ENCODE data around the gene PRDX4. TPM values are rescaled to one million over a fixed set of nuclear protein-coding genes. Genes with fewer than 3 reads are reported as not detected.
A peak's percentile ranks its signal among the peaks of the same experiment; 100 is the strongest.

The PRDX4 gene
- total and polyA plus RNA-seq, 2 donors (not counting 1 experiment from before 2014, with no cell fraction given) = 10.6 to 13.1 TPM

- H3K4me1 Mint-ChIP-seq = peaks cover 29% of the 10 kb centered on the region
- intact Hi-C loops (cut with micrococcal nuclease) = loop anchor here (10.0 kb wide), 2 partner anchors 244 to 804 kb away; partner anchors contain the start of genes APOO, CXorf58 and PDK3
- peak overlapping the region; percentile 63 for H3K27ac Mint-ChIP-seq
- no peak overlapping the region for H3K4me3 ChIP-seq (ENCODE audit: control extremely low read depth in 1 of 5, extremely low read depth in 1 of 5, insufficient read depth in 1 of 5, low read depth in 2 of 5, low read length in 4 of 5)
- H3K36me3 ChIP-seq (replicated peaks in 1 of 2; ENCODE audit: control extremely low read depth in 1 of 2, control insufficient read depth in 1 of 2, extremely low read depth in 1 of 2, insufficient read depth in 2 of 2, low read length in 1 of 2) = no peaks in the 10 kb centered on the region
- POLR2A ChIA-PET = no interaction called here
- H3K79me2 ChIP-seq (ENCODE audit: control insufficient read depth, insufficient read depth, low read length) = no peaks in the 10 kb centered on the region
- H3K4me3 Mint-ChIP-seq = no peak overlapping the region
- H3K9me3 ChIP-seq (ENCODE audit: control extremely low read depth in 1 of 3, control insufficient read depth in 2 of 3, insufficient read depth in 1 of 3, low read length in 2 of 3) = no peaks in the 10 kb centered on the region
- no peak for TF ChIP-seq EZH2 (IDR thresholded peaks at IDR 0.05; ENCODE audit: borderline replicate concordance, insufficient read depth, low read depth, low read length, poor library complexity, severe bottlenecking)
- TF ChIP-seq, protein P1, sequence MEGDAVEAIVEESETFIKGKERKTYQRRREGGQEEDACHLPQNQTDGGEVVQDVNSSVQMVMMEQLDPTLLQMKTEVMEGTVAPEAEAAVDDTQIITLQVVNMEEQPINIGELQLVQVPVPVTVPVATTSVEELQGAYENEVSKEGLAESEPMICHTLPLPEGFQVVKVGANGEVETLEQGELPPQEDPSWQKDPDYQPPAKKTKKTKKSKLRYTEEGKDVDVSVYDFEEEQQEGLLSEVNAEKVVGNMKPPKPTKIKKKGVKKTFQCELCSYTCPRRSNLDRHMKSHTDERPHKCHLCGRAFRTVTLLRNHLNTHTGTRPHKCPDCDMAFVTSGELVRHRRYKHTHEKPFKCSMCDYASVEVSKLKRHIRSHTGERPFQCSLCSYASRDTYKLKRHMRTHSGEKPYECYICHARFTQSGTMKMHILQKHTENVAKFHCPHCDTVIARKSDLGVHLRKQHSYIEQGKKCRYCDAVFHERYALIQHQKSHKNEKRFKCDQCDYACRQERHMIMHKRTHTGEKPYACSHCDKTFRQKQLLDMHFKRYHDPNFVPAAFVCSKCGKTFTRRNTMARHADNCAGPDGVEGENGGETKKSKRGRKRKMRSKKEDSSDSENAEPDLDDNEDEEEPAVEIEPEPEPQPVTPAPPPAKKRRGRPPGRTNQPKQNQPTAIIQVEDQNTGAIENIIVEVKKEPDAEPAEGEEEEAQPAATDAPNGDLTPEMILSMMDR (IDR thresholded peaks at IDR 0.05) = no peak
- no peak for ATAC-seq (ENCODE audit: low read depth)
- H4K20me1 ChIP-seq (ENCODE audit: control insufficient read depth, insufficient read depth, low read length, poor library complexity, severe bottlenecking) = no peaks in the 10 kb centered on the region
- no peak overlapping the region for H2AFZ ChIP-seq (ENCODE audit: insufficient read depth, low read depth, low read length, poor library complexity, severe bottlenecking)
- DNase-seq = no peak
- WGBS (ENCODE audit: insufficient coverage) = no CpG with 5 or more reads among the region's 2 CpGs
- peaks cover 0 to 7% of the 10 kb centered on the region in 2 donors for H3K4me1 ChIP-seq (ENCODE audit: control insufficient read depth in 2 of 2, insufficient read depth in 2 of 2, low read length in 2 of 2)
- no peaks in the 10 kb centered on the region for H3K27me3 ChIP-seq (replicated peaks in 1 of 4; ENCODE audit: control extremely low read depth in 1 of 4, control insufficient read depth in 3 of 4, insufficient read depth in 4 of 4, low read length in 3 of 4)
- no peak overlapping the region for H3K4me2 ChIP-seq (replicated peaks; ENCODE audit: low read depth, low read length, poor library complexity, severe bottlenecking)
- no peak overlapping the region for H3K9ac ChIP-seq (ENCODE audit: low read length)
- H3K27ac ChIP-seq (ENCODE audit: low read length in 2 of 2) = no peak overlapping the region
- H3K9me3 Mint-ChIP-seq (ENCODE audit: insufficient read depth) = no peaks in the 10 kb centered on the region
- no peaks in the 10 kb centered on the region for H3K27me3 Mint-ChIP-seq
- CTCF ChIA-PET = interaction anchor here (1.0 kb wide), 1 partner anchor 241 kb away, joined by 3 read pairs; no protein-coding TSS in a partner anchor
Observed at GRCh38 chrX:23660766-23661132, 6.5 kb upstream of the PRDX4 start.

DNA sequence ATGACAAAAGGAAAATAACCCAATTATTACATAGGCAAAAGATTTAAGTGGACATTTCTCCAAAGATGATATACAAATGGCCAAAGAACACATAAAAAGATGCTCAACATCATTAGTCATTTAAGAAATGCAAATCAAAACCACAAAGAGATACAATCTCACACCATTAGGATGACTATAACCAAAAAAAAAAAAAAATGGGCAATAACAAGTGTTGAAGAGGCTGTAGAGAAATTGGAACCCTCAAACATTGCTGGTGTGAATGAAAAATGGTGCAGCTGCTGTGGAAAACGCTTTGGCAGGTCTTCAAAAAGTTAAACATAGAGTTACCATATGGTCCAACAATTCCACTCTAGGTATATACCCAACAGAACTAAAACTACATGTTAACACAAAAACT is 5.6 kb upstream of the PRDX4 start:
- H3K27ac ChIP-seq (ENCODE audit: low read length in 2 of 2) = peak overlapping the region in 1 of 2 donors; percentile 69
- H3K27ac Mint-ChIP-seq = no peak overlapping the region
- no peaks in the 10 kb centered on the region for H3K79me2 ChIP-seq (ENCODE audit: control insufficient read depth, insufficient read depth, low read length)
- no peaks in the 10 kb centered on the region for H3K27me3 Mint-ChIP-seq
- peaks cover 34% of the 10 kb centered on the region for H3K4me1 Mint-ChIP-seq
- intact Hi-C loops (cut with micrococcal nuclease) = loop anchor here (10.0 kb wide), 2 partner anchors 243 to 803 kb away; partner anchors contain the start of genes APOO, CXorf58 and PDK3
- H3K9me3 ChIP-seq (ENCODE audit: control extremely low read depth in 1 of 3, control insufficient read depth in 2 of 3, insufficient read depth in 1 of 3, low read length in 2 of 3) = no peaks in the 10 kb centered on the region
- TF ChIP-seq, protein P1 (IDR thresholded peaks at IDR 0.05) = no peak
- CTCF ChIA-PET = no interaction called here
- no peak overlapping the region for H3K9ac ChIP-seq (ENCODE audit: low read length)
- H3K36me3 ChIP-seq (replicated peaks in 1 of 2; ENCODE audit: control extremely low read depth in 1 of 2, control insufficient read depth in 1 of 2, extremely low read depth in 1 of 2, insufficient read depth in 2 of 2, low read length in 1 of 2) = no peaks in the 10 kb centered on the region
- H3K4me3 Mint-ChIP-seq = no peak overlapping the region
- POLR2A ChIA-PET = no interaction called here
- no peaks in the 10 kb centered on the region for H3K27me3 ChIP-seq (replicated peaks in 1 of 4; ENCODE audit: control extremely low read depth in 1 of 4, control insufficient read depth in 3 of 4, insufficient read depth in 4 of 4, low read length in 3 of 4)
- DNase-seq (no peak), ATAC-seq (ENCODE audit: low read depth) (no peak)
- no peak overlapping the region for H2AFZ ChIP-seq (ENCODE audit: insufficient read depth, low read depth, low read length, poor library complexity, severe bottlenecking)
- H3K4me3 ChIP-seq (ENCODE audit: control extremely low read depth in 1 of 5, extremely low read depth in 1 of 5, insufficient read depth in 1 of 5, low read depth in 2 of 5, low read length in 4 of 5) = no peak overlapping the region
- H3K9me3 Mint-ChIP-seq (ENCODE audit: insufficient read depth) = no peaks in the 10 kb centered on the region
- peaks cover 0 to 9% of the 10 kb centered on the region in 2 donors for H3K4me1 ChIP-seq (ENCODE audit: control insufficient read depth in 2 of 2, insufficient read depth in 2 of 2, low read length in 2 of 2)
- WGBS (ENCODE audit: insufficient coverage) = no CpG with 5 or more reads among the region's 1 CpG
- H3K4me2 ChIP-seq (replicated peaks; ENCODE audit: low read depth, low read length, poor library complexity, severe bottlenecking) = no peak overlapping the region
- H4K20me1 ChIP-seq (ENCODE audit: control insufficient read depth, insufficient read depth, low read length, poor library complexity, severe bottlenecking) = no peaks in the 10 kb centered on the region
